ENCODE results near the gene AVP.

Gene AVP

DNA sequence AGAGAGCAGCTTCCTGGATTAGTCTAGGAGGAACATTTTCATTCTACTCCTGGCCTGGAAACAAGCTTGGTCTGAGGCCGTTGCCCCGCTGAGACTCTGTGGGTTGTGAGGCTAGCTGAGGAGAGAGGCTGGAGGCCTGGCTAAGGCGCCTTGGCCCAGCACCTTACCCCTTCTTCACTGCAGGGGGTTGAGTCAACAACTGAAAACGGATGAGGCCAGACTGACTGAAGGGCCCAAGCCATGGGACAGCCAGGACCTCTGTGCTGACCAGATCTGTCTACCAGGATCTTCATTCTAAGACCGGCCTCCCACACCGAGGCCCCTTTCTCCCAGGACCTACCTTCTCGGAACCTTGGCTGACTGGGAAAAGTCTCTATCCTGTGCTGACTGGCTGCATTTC is 3.5 kb upstream of the AVP start (continued):
- TF ChIP-seq, protein P1, sequence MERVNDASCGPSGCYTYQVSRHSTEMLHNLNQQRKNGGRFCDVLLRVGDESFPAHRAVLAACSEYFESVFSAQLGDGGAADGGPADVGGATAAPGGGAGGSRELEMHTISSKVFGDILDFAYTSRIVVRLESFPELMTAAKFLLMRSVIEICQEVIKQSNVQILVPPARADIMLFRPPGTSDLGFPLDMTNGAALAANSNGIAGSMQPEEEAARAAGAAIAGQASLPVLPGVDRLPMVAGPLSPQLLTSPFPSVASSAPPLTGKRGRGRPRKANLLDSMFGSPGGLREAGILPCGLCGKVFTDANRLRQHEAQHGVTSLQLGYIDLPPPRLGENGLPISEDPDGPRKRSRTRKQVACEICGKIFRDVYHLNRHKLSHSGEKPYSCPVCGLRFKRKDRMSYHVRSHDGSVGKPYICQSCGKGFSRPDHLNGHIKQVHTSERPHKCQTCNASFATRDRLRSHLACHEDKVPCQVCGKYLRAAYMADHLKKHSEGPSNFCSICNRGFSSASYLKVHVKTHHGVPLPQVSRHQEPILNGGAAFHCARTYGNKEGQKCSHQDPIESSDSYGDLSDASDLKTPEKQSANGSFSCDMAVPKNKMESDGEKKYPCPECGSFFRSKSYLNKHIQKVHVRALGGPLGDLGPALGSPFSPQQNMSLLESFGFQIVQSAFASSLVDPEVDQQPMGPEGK (CRISPR knock-in tag; IDR thresholded peaks at IDR 0.05; ENCODE audit: borderline replicate concordance): no peak
- TF ChIP-seq BACH2 (CRISPR knock-in tag; IDR thresholded peaks at IDR 0.05; ENCODE audit: borderline replicate concordance) (no peak), OSR1 (CRISPR knock-in tag; IDR thresholded peaks at IDR 0.05) (no peak)

DNA sequence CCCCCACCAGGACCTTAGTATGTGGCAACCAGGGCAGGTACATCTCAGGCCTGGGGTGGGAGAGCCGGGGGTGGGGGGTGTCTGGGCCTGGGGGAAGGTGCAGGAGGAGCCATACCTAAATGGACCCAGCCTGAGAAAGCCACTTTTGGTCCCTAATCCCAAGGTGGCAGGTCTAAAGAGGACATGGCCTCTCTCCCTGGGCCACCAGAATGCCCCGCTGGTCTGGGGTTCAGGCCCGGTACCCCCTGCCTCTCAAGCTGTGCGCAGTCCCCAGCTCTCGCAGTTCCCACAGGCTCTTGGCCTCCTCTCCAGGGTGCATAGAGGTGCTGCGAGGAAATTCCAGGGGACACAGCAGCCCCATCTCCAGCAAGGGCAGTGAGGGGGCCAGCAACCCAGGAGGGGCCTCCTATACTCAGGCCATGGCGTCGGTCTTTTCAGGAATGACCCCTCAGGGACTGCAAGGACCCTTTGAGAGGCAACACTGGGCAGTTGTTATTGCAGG is 1.1 kb upstream of the AVP start:
- ATAC-seq: no peak
- TF ChIP-seq RARB (CRISPR knock-in tag; IDR thresholded peaks at IDR 0.05) (no peak), OSR1 (CRISPR knock-in tag; IDR thresholded peaks at IDR 0.05) (no peak), ZFP3 (CRISPR knock-in tag; IDR thresholded peaks at IDR 0.05) (no peak), ISL1 (CRISPR knock-in tag; IDR thresholded peaks at IDR 0.05) (no peak), ZC3H10 (CRISPR knock-in tag; IDR thresholded peaks at IDR 0.05) (no peak), TCF4 (CRISPR knock-in tag; IDR thresholded peaks at IDR 0.05; ENCODE audit: borderline replicate concordance) (no peak), SNAI2 (CRISPR knock-in tag; IDR thresholded peaks at IDR 0.05) (no peak)
- TF ChIP-seq, protein P1 (CRISPR knock-in tag; IDR thresholded peaks at IDR 0.05; ENCODE audit: borderline replicate concordance): no peak
- TF ChIP-seq, protein P2, sequence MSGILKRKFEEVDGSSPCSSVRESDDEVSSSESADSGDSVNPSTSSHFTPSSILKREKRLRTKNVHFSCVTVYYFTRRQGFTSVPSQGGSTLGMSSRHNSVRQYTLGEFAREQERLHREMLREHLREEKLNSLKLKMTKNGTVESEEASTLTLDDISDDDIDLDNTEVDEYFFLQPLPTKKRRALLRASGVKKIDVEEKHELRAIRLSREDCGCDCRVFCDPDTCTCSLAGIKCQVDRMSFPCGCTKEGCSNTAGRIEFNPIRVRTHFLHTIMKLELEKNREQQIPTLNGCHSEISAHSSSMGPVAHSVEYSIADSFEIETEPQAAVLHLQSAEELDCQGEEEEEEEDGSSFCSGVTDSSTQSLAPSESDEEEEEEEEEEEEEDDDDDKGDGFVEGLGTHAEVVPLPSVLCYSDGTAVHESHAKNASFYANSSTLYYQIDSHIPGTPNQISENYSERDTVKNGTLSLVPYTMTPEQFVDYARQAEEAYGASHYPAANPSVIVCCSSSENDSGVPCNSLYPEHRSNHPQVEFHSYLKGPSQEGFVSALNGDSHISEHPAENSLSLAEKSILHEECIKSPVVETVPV (CRISPR knock-in tag; IDR thresholded peaks at IDR 0.05): no peak
- TF ChIP-seq, protein P3, sequence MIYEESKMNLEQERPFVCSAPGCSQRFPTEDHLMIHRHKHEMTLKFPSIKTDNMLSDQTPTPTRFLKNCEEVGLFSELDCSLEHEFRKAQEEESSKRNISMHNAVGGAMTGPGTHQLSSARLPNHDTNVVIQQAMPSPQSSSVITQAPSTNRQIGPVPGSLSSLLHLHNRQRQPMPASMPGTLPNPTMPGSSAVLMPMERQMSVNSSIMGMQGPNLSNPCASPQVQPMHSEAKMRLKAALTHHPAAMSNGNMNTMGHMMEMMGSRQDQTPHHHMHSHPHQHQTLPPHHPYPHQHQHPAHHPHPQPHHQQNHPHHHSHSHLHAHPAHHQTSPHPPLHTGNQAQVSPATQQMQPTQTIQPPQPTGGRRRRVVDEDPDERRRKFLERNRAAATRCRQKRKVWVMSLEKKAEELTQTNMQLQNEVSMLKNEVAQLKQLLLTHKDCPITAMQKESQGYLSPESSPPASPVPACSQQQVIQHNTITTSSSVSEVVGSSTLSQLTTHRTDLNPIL (CRISPR knock-in tag; IDR thresholded peaks at IDR 0.05; ENCODE audit: low read depth): no peak

DNA sequence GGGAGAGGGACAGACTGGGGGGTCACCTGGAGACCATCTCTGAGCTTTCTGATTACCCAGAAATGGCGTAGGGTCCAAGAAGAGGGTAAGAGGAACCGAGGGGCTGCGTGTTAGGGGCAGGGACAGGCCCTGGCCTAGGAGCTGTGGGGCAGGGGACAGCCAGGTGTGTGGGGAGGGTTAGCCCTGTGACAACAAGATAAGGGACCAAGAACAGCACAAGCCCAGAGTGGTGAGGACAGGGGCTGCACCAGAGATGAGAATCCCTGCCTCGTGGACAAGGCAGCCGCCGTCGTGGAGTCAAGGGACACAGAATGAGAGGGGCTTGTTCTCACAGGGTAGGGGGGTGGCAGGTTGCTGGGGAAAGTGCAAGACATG is 449 bp upstream of the AVP start:
- no peak for TF ChIP-seq ZNF8 (CRISPR knock-in tag; IDR thresholded peaks at IDR 0.05)
- TF ChIP-seq, protein P3 (CRISPR knock-in tag; IDR thresholded peaks at IDR 0.05; ENCODE audit: low read depth): no peak
- TF ChIP-seq ARNTL (CRISPR knock-in tag; IDR thresholded peaks at IDR 0.05; ENCODE audit: borderline replicate concordance, low read depth): no peak
- no peak for TF ChIP-seq OSR1 (CRISPR knock-in tag; IDR thresholded peaks at IDR 0.05)
- no peak for TF ChIP-seq GLIS3 (CRISPR knock-in tag; IDR thresholded peaks at IDR 0.05)
- TF ChIP-seq ISL1 (CRISPR knock-in tag; IDR thresholded peaks at IDR 0.05): no peak
- TF ChIP-seq RARB (CRISPR knock-in tag; IDR thresholded peaks at IDR 0.05): no peak
- TF ChIP-seq ZNF70 (CRISPR knock-in tag; IDR thresholded peaks at IDR 0.05): no peak
- no peak for TF ChIP-seq PPARA (CRISPR knock-in tag; IDR thresholded peaks at IDR 0.05; ENCODE audit: borderline replicate concordance)
- no peak for TF ChIP-seq ZFP30 (CRISPR knock-in tag; IDR thresholded peaks at IDR 0.05)
- ATAC-seq: no peak

DNA sequence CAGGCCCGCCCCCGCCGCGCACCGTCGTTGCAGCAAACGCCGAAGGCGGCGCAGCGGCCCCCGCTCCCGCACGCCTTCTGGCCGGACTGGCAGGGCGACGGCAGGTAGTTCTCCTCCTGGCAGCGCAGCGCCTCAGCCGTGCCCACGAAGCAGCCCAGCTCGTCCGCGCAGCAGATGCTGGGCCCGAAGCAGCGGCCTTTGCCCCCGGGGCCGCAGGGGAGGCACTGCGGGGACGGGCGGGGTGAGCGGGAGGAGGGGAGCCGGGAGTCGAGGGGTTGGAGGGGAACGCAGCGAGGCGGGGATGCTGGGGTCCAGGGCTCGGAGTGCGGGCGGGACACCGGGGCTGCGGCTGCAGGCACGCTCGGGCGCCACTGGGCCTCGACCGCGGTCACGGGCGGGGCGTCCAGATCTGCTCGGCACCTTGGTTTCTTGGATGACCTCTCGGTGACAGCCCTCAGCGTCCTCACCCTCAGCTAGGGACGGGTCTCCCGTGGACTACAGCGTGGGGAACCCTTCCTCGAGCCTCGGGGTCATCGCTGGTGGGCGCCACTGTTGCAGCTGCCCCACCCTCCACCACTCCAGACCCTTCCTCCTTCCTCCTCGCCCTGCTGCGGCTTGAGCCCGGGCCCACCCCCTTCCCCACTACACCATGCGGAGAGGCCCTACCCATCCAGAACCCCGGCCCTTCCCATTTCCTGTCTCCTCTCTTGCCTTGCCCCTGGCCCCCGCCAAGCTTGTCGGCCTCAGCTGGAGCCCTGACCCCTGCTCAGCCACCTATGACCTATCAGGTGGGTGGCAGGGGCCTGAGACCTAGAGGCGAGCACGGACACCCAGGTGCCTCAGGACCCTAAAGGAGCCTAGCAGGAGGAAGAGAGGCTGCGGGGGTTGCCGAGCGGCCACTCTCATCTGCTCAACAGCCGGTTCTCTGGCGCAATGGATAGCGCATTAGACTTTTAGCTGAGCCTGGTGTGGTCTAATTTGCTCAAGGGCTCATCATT is 1.3 kb downstream of the AVP start:
- ATAC-seq: no peak
- TF ChIP-seq TCF4 (CRISPR knock-in tag; IDR thresholded peaks at IDR 0.05; ENCODE audit: borderline replicate concordance): no peak
